Caco-2 (cell line): ENCODE data around the gene NALCN. TPM values are rescaled to one million over a fixed set of nuclear protein-coding genes. Genes with fewer than 3 reads are reported as not detected.

Experiments
- BruUV-seq: library from RNA; stranded (reverse); fragments of 400-500 nt; replicated peaks from 2 replicates; lab custom pipeline; 2021; lab: Mats Ljungman, UMichigan
- CTCF ChIA-PET: fragments of 300-600 bp; sonication (Branson Sonifier 250); formaldehyde crosslinking; loops from one replicate; lab custom pipeline; 2022; ENCODE audit warnings: antibody characterized with exemption; lab: Charles Lee
- POLR2A ChIA-PET: fragments of 300-600 bp; sonication (Branson Sonifier 250); formaldehyde crosslinking; loops from one replicate; lab custom pipeline; 2022; ENCODE audit warnings: antibody characterized with exemption; lab: Charles Lee
- DNase-seq, 2 experiments: peaks; one replicate each; pipeline versions ENCODE4 v3.0.0 to v3.0.0-alpha.2; 2020 to 2022
- H3K27me3 ChIP-seq: replicated peaks from 2 replicates; pipeline ENCODE4 v1.6.0; 2011; ENCODE audit warnings: low read length; ENCODE audit not compliant: control insufficient read depth, insufficient read depth
- H3K36me3 ChIP-seq: 2 replicates; pipeline ENCODE4 v1.5.1; 2011; ENCODE audit warnings: low read length; ENCODE audit not compliant: control insufficient read depth, insufficient read depth
- H3K4me1 ChIP-seq: fragments of 250-450 bp; sonication (Bioruptor Pico); 2 replicates; pipeline ENCODE4 v1.5.1; 2020; ENCODE audit warnings: mild to moderate bottlenecking
- H3K4me3 ChIP-seq: 2 replicates; pipeline ENCODE4 v1.5.1; 2011; ENCODE audit warnings: low read depth, mild to moderate bottlenecking, control low read depth, low read length
- H3K9me3 ChIP-seq: fragments of 250-450 bp; sonication (Bioruptor Pico); 2 replicates; pipeline ENCODE4 v1.5.1; 2020; ENCODE audit warnings: mild to moderate bottlenecking, moderate library complexity
- H3K27ac Mint-ChIP-seq: one replicate; pipeline ENCODE4 v1.8.0; 2022; ENCODE audit warnings: mixed read lengths; ENCODE audit not compliant: unreplicated experiment
- H3K27me3 Mint-ChIP-seq: one replicate; pipeline ENCODE4 v1.8.0; 2022; ENCODE audit warnings: mixed read lengths; ENCODE audit not compliant: insufficient read depth, unreplicated experiment
- H3K36me3 Mint-ChIP-seq: one replicate; pipeline ENCODE4 v1.8.0; 2022; ENCODE audit warnings: mild to moderate bottlenecking, mixed read lengths; ENCODE audit not compliant: insufficient read depth, unreplicated experiment
- H3K4me1 Mint-ChIP-seq: one replicate; pipeline ENCODE4 v1.8.0; 2022; ENCODE audit warnings: low read depth, mixed read lengths; ENCODE audit not compliant: unreplicated experiment
- H3K4me3 Mint-ChIP-seq: one replicate; pipeline ENCODE4 v1.8.0; 2022; ENCODE audit warnings: mild to moderate bottlenecking, moderate library complexity, mixed read lengths; ENCODE audit not compliant: unreplicated experiment
- H3K9me3 Mint-ChIP-seq: one replicate; pipeline ENCODE4 v1.8.0; 2022; ENCODE audit warnings: mixed read lengths; ENCODE audit not compliant: unreplicated experiment
- CTCF ChIP-seq, 2 experiments: fragments of 200-600 bp in 1 of 2; IDR thresholded peaks; 1 replicate in 1 of 2; 2 replicates in 1 of 2; pipeline versions ENCODE4 v1.5.1 to v1.8.0; 2011 to 2022; ENCODE audit warnings: antibody characterized with exemption in 1 of 2, control low read depth in 1 of 2, inconsistent platforms in 1 of 2, low read depth in 1 of 2, low read length in 1 of 2, mild to moderate bottlenecking in 1 of 2, moderate library complexity in 1 of 2; ENCODE audit not compliant: insufficient read depth in 1 of 2, severe bottlenecking in 1 of 2, unreplicated experiment in 1 of 2
- intact Hi-C: fragments of 100-400 bp; cut with micrococcal nuclease; formaldehyde crosslinking; loops from one replicate; pipeline ENCODE4 v1.10.0; 2022; ENCODE audit not compliant: unreplicated experiment
- total RNA-seq: library from RNA; stranded (reverse); gene quantifications from 2 replicates; pipeline ENCODE4 v1.2.3, GENCODE V29; 2022

Gene NALCN
- total RNA-seq, 1 experiment from 2014 or later = not detected

GRCh38 chr13:101018720-101019119, 397.6 kb downstream of the NALCN start:
- no TSS peak for BruUV-seq
- Histone ChIP-seq H3K4me3 (no peak overlapping the region), H3K36me3 (no peaks in the 10 kb centered on the region), H3K27me3 (no peaks in the 10 kb centered on the region; the same call in 1 of the 2 replicates), H3K4me1 (no peaks in the 10 kb centered on the region), H3K9me3 (no peaks in the 10 kb centered on the region)
- ChIA-PET POLR2A (no interaction called here), CTCF (no interaction called here)
- DNase-seq = no peak
- intact Hi-C loops = no loop called here
- Mint-ChIP-seq H3K27ac (no peak overlapping the region), H3K4me1 (no peaks in the 10 kb centered on the region), H3K36me3 (no peaks in the 10 kb centered on the region), H3K27me3 (peaks cover 23% of the 10 kb centered on the region), H3K4me3 (no peak overlapping the region), H3K9me3 (no peaks in the 10 kb centered on the region)
- no peak for TF ChIP-seq CTCF (IDR thresholded peaks at IDR 0.05; ENCODE audit: insufficient read depth in 1 of 2, low read depth in 1 of 2, low read length in 1 of 2, severe bottlenecking in 1 of 2, unreplicated experiment in 1 of 2)

GRCh38 chr13:101017123-101017872, 399.0 kb downstream of the NALCN start:
- Histone ChIP-seq H3K4me3 (no peak overlapping the region), H3K9me3 (no peaks in the 10 kb centered on the region), H3K36me3 (no peaks in the 10 kb centered on the region), H3K27me3 (no peaks in the 10 kb centered on the region; the same call in 1 of the 2 replicates), H3K4me1 (no peaks in the 10 kb centered on the region)
- intact Hi-C loops = no loop called here
- no peak for TF ChIP-seq CTCF (IDR thresholded peaks at IDR 0.05; ENCODE audit: insufficient read depth in 1 of 2, low read depth in 1 of 2, low read length in 1 of 2, severe bottlenecking in 1 of 2, unreplicated experiment in 1 of 2)
- no peak for DNase-seq
- ChIA-PET CTCF (no interaction called here), POLR2A (no interaction called here)
- BruUV-seq = no TSS peak
- no peaks in the 10 kb centered on the region for H3K4me1 Mint-ChIP-seq
- no peak overlapping the region for H3K27ac Mint-ChIP-seq
- no peak overlapping the region for H3K4me3 Mint-ChIP-seq
- H3K27me3 Mint-ChIP-seq = peaks cover 23% of the 10 kb centered on the region
- H3K36me3 Mint-ChIP-seq = no peaks in the 10 kb centered on the region
- no peaks in the 10 kb centered on the region for H3K9me3 Mint-ChIP-seq

- Histone ChIP-seq H3K4me3 (no peak overlapping the region), H3K36me3 (no peaks in the 10 kb centered on the region), H3K27me3 (no peaks in the 10 kb centered on the region; the same call in 1 of the 2 replicates), H3K4me1 (no peaks in the 10 kb centered on the region), H3K9me3 (no peaks in the 10 kb centered on the region)
- Mint-ChIP-seq H3K27ac (no peak overlapping the region), H3K4me3 (no peak overlapping the region), H3K9me3 (no peaks in the 10 kb centered on the region), H3K27me3 (peaks cover 23% of the 10 kb centered on the region), H3K4me1 (no peaks in the 10 kb centered on the region), H3K36me3 (no peaks in the 10 kb centered on the region)
- TF ChIP-seq CTCF (IDR thresholded peaks at IDR 0.05; ENCODE audit: insufficient read depth in 1 of 2, low read depth in 1 of 2, low read length in 1 of 2, severe bottlenecking in 1 of 2, unreplicated experiment in 1 of 2) = no peak
- ChIA-PET POLR2A (no interaction called here), CTCF (no interaction called here)
- DNase-seq = no peak
- BruUV-seq = no TSS peak
- intact Hi-C loops = no loop called here
These were observed 399.8 kb downstream of the NALCN start for GRCh38 chr13:101016475-101016874.
